Gastrocnemius medialis (tissue), 4 donors: ENCODE measurements around the gene GABBR2. TPM values are rescaled to one million over a fixed set of nuclear protein-coding genes. Genes with fewer than 3 reads are reported as not detected.

Experiments used
- ATAC-seq, 2 donors: fragments of 150-250 bp; one replicate each; pipeline ENCODE4 v1.9.1; 2016
- DNase-seq, 2 donors: peaks; one replicate each; pipeline ENCODE4 v3.0.0-alpha.2; 2019
- H3K27ac ChIP-seq, 4 donors: fragments of 200-600 bp; sonication (generic); 1 replicate in 1 of 4; 2 replicates in 3 of 4; pipeline ENCODE4 v1.5.1; 2016 to 2018; ENCODE audit warnings: mild to moderate bottlenecking in 2 of 4, moderate library complexity in 1 of 4
- H3K27me3 ChIP-seq, 3 donors: fragments of 200-600 bp; sonication (generic) in 2 of 3; 1 replicate in 1 of 3; 2 replicates in 2 of 3; pipeline versions ENCODE4 v1.5.1 to v1.6.0; 2016 to 2019; ENCODE audit warnings: mild to moderate bottlenecking in 1 of 3, moderate library complexity in 1 of 3
- H3K36me3 ChIP-seq, 2 donors: fragments of 200-600 bp; sonication (generic) in 1 of 2; one replicate each; pipeline ENCODE4 v1.5.1; 2017 to 2018
- H3K4me1 ChIP-seq, 2 donors: fragments of 200-600 bp; sonication (generic) in 1 of 2; one replicate each; pipeline ENCODE4 v1.5.1; 2016 to 2017; ENCODE audit warnings: mild to moderate bottlenecking in 2 of 2
- H3K4me3 ChIP-seq, 4 donors: fragments of 200-600 bp; sonication (generic) in 3 of 4; 1 replicate in 1 of 4; 2 replicates in 3 of 4; pipeline ENCODE4 v1.5.1; 2016 to 2019; ENCODE audit warnings: mild to moderate bottlenecking in 2 of 4
- H3K9me3 ChIP-seq, 3 donors: fragments of 200-600 bp; sonication (generic) in 2 of 3; 1 replicate in 1 of 3; 2 replicates in 2 of 3; pipeline ENCODE4 v1.5.1; 2016 to 2019
- POLR2A ChIP-seq, 2 donors: fragments of 450-650 bp; IDR thresholded peaks; one replicate each; pipeline ENCODE4 v1.6.1; 2017; ENCODE audit warnings: antibody characterized with exemption in 2 of 2, mild to moderate bottlenecking in 2 of 2, moderate library complexity in 2 of 2
- in situ Hi-C, 4 donors: fragments of 200-750 bp; cut with MboI; loops; one replicate each; pipeline versions ENCODE4 v1.15.0 to v1.8.0; 2017; ENCODE audit warnings: low sequenced_read_pairs in 4 of 4
- intact Hi-C: fragments of 100-400 bp; cut with DNase I; formaldehyde crosslinking; loops from one replicate; pipeline ENCODE4 v1.15.1; 2023; ENCODE audit warnings: low total_unique reads
- total RNA-seq, 4 donors: library from RNA; depleted of rRNA; stranded (reverse); fragments of >200 nt; gene quantifications; one replicate each; pipeline versions ENCODE4 v1.1.0 to v1.2.3, GENCODE V29; 2016
- TF ChIP-seq, protein P1 (sequence below), 5 experiments: fragments of 450-650 bp in 3 of 5; fragments of 200-600 bp in 2 of 5; sonication (generic) in 2 of 5; IDR thresholded peaks in 4 of 5; conservative IDR thresholded peaks in 1 of 5; 1 replicate in 4 of 5; 2 replicates in 1 of 5; pipeline ENCODE4 v1.5.1; 2016 to 2019; ENCODE audit warnings: antibody characterized with exemption in 5 of 5, mild to moderate bottlenecking in 3 of 5, moderate library complexity in 3 of 5

The GABBR2 gene
- total RNA-seq, 4 donors from 2014 or later: 0.46 to 0.80 TPM; not detected in 2

- no peak overlapping the region for H3K27ac ChIP-seq
- H3K4me1 ChIP-seq: no peaks in the 10 kb centered on the region
- H3K4me3 ChIP-seq: no peak overlapping the region
- no peaks in the 10 kb centered on the region for H3K27me3 ChIP-seq
- no peak for ATAC-seq
- in situ Hi-C loops: no loop called here
- DNase-seq: no peak
- no peaks in the 10 kb centered on the region for H3K9me3 ChIP-seq
- intact Hi-C loops: no loop called here
- TF ChIP-seq, protein P1, sequence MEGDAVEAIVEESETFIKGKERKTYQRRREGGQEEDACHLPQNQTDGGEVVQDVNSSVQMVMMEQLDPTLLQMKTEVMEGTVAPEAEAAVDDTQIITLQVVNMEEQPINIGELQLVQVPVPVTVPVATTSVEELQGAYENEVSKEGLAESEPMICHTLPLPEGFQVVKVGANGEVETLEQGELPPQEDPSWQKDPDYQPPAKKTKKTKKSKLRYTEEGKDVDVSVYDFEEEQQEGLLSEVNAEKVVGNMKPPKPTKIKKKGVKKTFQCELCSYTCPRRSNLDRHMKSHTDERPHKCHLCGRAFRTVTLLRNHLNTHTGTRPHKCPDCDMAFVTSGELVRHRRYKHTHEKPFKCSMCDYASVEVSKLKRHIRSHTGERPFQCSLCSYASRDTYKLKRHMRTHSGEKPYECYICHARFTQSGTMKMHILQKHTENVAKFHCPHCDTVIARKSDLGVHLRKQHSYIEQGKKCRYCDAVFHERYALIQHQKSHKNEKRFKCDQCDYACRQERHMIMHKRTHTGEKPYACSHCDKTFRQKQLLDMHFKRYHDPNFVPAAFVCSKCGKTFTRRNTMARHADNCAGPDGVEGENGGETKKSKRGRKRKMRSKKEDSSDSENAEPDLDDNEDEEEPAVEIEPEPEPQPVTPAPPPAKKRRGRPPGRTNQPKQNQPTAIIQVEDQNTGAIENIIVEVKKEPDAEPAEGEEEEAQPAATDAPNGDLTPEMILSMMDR (IDR thresholded peaks at IDR 0.05 in 4 of 5, conservative IDR thresholded peaks at IDR 0.05 in 1 of 5): no peak
- no peak for TF ChIP-seq POLR2A (IDR thresholded peaks at IDR 0.05)
- H3K36me3 ChIP-seq: no peaks in the 10 kb centered on the region
These were observed 276.6 kb downstream of the GABBR2 start for GRCh38 chr9:98432134-98432533.

DNA sequence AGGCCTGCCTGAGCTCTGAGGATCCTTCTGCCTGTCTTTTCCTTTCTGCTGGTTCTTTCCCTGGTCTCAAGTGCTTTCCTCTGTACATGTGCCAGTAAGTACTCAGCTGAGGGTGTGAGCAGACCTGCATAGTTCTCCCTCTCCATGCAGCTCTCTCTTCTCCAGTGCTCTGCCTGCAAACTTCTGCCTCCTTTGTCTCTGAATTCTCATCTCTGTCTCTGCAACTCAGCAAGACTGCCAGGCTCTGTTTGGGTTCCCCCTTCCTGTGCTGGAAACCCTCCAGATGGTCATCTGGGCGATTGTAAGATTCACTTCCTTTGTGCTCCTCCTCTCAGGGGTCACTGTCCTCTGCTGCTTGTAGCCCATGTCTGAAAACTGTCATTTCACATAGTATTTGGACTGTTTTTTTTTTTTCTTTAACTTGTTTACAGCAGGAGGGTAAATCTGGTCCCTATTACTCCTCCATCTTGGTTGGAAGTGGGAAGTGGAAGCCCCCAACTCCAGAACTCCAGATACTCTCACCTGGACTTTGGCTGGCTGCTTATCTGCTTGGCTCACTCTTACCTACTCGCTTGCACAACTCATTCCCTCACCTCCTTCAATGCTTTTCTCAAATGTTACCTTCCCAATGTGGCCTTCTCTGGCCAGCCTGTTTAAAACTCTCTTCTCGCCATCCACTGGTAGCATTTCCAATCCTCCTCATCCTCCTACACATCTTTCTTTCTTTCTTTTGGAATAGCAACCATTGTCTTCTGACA, 278.0 kb downstream of the GABBR2 start:
- Histone ChIP-seq H3K9me3 (no peaks in the 10 kb centered on the region), H3K27ac (no peak overlapping the region), H3K4me1 (no peaks in the 10 kb centered on the region), H3K4me3 (no peak overlapping the region), H3K27me3 (no peaks in the 10 kb centered on the region), H3K36me3 (no peaks in the 10 kb centered on the region)
- no peak for TF ChIP-seq POLR2A (IDR thresholded peaks at IDR 0.05)
- TF ChIP-seq, protein P1 (IDR thresholded peaks at IDR 0.05 in 4 of 5, conservative IDR thresholded peaks at IDR 0.05 in 1 of 5): no peak
- DNase-seq (peak in 1 of 2 donors; percentile 20), ATAC-seq (no peak)
- intact Hi-C loops (no loop called here), in situ Hi-C loops (no loop called here)

- no peaks in the 10 kb centered on the region for H3K27me3 ChIP-seq
- in situ Hi-C loops (no loop called here), intact Hi-C loops (no loop called here)
- DNase-seq: no peak
- no peak overlapping the region for H3K4me3 ChIP-seq
- TF ChIP-seq POLR2A (IDR thresholded peaks at IDR 0.05): no peak
- TF ChIP-seq, protein P1 (IDR thresholded peaks at IDR 0.05 in 4 of 5, conservative IDR thresholded peaks at IDR 0.05 in 1 of 5): no peak
- no peak overlapping the region for H3K27ac ChIP-seq
- no peaks in the 10 kb centered on the region for H3K36me3 ChIP-seq
- no peaks in the 10 kb centered on the region for H3K4me1 ChIP-seq
- H3K9me3 ChIP-seq: no peaks in the 10 kb centered on the region
- no peak for ATAC-seq
These were observed 279.1 kb downstream of the GABBR2 start for GRCh38 chr9:98429613-98430012.

DNA sequence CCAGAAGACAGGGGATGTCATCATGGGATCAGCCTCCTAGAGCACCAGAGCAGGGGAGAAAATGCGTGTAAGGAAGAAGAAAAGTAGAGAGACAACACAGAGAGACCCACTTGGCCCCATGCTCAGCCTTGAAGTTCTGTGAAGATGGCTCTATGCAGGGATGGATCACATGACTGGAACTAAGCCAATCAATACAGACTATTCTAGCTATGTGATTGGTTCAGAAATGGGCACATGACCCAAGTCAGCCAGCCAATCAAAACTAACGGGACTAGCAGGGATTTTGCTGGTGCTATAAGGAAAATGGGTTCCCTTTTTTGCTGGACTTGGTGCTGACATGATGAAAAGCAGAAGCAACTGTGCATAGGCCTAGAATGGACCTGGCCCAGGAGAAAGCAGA, 280.3 kb downstream of the GABBR2 start:
- no peaks in the 10 kb centered on the region for H3K9me3 ChIP-seq
- DNase-seq (no peak), ATAC-seq (no peak)
- intact Hi-C loops: no loop called here
- H3K27me3 ChIP-seq: no peaks in the 10 kb centered on the region
- H3K27ac ChIP-seq: no peak overlapping the region
- no peaks in the 10 kb centered on the region for H3K4me1 ChIP-seq
- TF ChIP-seq, protein P1 (IDR thresholded peaks at IDR 0.05 in 4 of 5, conservative IDR thresholded peaks at IDR 0.05 in 1 of 5): no peak
- TF ChIP-seq POLR2A (IDR thresholded peaks at IDR 0.05): no peak
- H3K4me3 ChIP-seq: no peak overlapping the region
- H3K36me3 ChIP-seq: no peaks in the 10 kb centered on the region
- in situ Hi-C loops: no loop called here

GRCh38 chr9:98427491-98427890, 281.2 kb downstream of the GABBR2 start:
- in situ Hi-C loops (no loop called here), intact Hi-C loops (no loop called here)
- H3K9me3 ChIP-seq: no peaks in the 10 kb centered on the region
- H3K27me3 ChIP-seq: no peaks in the 10 kb centered on the region
- H3K36me3 ChIP-seq: no peaks in the 10 kb centered on the region
- no peak for ATAC-seq
- no peak overlapping the region for H3K27ac ChIP-seq
- no peak for TF ChIP-seq POLR2A (IDR thresholded peaks at IDR 0.05)
- no peak for DNase-seq
- H3K4me3 ChIP-seq: no peak overlapping the region
- no peaks in the 10 kb centered on the region for H3K4me1 ChIP-seq
